Kidney (tissue), 14 donors: ENCODE measurements around the gene TM4SF20. TPM values are rescaled to one million over a fixed set of nuclear protein-coding genes. Genes with fewer than 3 reads are reported as not detected.

ENCODE experiments used
- DNase-seq, 5 donors: peaks; one replicate each; pipeline ENCODE4 v3.0.0-alpha.2; 2013 to 2020
- FAIRE-seq: peaks from 2 replicates; lab custom pipeline; 2012; peaks lifted over from hg19 to GRCh38; lab: Jason Lieb, UNC
- H3K27ac ChIP-seq, 2 donors: one replicate each; pipeline ENCODE4 v1.7.0; 2013; ENCODE audit warnings: low read depth in 2 of 2, low read length in 2 of 2, inconsistent platforms in 1 of 2
- H3K27me3 ChIP-seq: one replicate; pipeline ENCODE4 v1.7.1; 2013; ENCODE audit warnings: low read length, inconsistent platforms; ENCODE audit not compliant: control insufficient read depth, insufficient read depth
- H3K36me3 ChIP-seq, 3 donors: one replicate each; pipeline versions ENCODE4 v1.7.0 to v1.7.1; 2013; ENCODE audit warnings: low read length in 3 of 3, control low read depth in 1 of 3, inconsistent platforms in 1 of 3; ENCODE audit not compliant: insufficient read depth in 3 of 3, control insufficient read depth in 2 of 3
- H3K4me1 ChIP-seq, 3 donors: one replicate each; pipeline versions ENCODE4 v1.7.0 to v1.7.1; 2013; ENCODE audit warnings: low read length in 3 of 3, inconsistent platforms in 1 of 3, low read depth in 1 of 3; ENCODE audit not compliant: control insufficient read depth in 2 of 3, insufficient read depth in 2 of 3
- H3K4me3 ChIP-seq, 3 donors: one replicate each; pipeline versions ENCODE4 v1.7.0 to v1.8.1; 2013; ENCODE audit warnings: low read length in 3 of 3, control low read depth in 1 of 3, inconsistent platforms in 1 of 3
- H3K9ac ChIP-seq, 3 donors: one replicate each; pipeline versions ENCODE4 v1.7.0 to v1.7.1; 2013; ENCODE audit warnings: low read length in 3 of 3, control low read depth in 1 of 3, inconsistent platforms in 1 of 3
- H3K9me3 ChIP-seq, 3 donors: one replicate each; pipeline versions ENCODE4 v1.7.0 to v1.7.1; 2013; ENCODE audit warnings: low read length in 3 of 3, control low read depth in 1 of 3, inconsistent platforms in 1 of 3; ENCODE audit not compliant: control insufficient read depth in 2 of 3, insufficient read depth in 1 of 3
- CTCF ChIP-seq: IDR thresholded peaks from 3 replicates; pipeline ENCODE4 v1.5.1; 2012; ENCODE audit warnings: mild to moderate bottlenecking, moderate library complexity, borderline replicate concordance; ENCODE audit not compliant: insufficient read depth; ENCODE audit errors: extremely low read depth
- intact Hi-C: fragments of 100-400 bp; cut with DNase I; formaldehyde crosslinking; loops from one replicate; pipeline ENCODE4 v1.11.1; 2022
- polyA plus RNA-seq: library from polyadenylated mRNA; stranded (reverse); fragments of 350-450 nt; fragmentation: Illumina TruSeq; extraction: RNeasy Lipid Tissue Mini Kit (QIAGEN cat#74804); gene quantifications from one replicate; pipeline ENCODE4 v1.2.3, GENCODE V29; 2014; ENCODE audit warnings: low read depth, low replicate concordance; ENCODE audit not compliant: insufficient read depth
- total RNA-seq: library from RNA; stranded (reverse); fragmentation: NEBNext Ultra II Directional; extraction: Animal tissue kit (Norgen Biotek cat#: 25700); gene quantifications from one replicate; pipeline ENCODE4 v1.2.1, GENCODE V29; 2021
- donor health status: control.
- donor health status: control.
- donor health status: control.
- donor health status: control.
- donor health status: control.
- donor health status: DM: yes; HTN: yes; CAD: no.
- donor health status: Normal renal cell carcinoma (clear cell type).

Gene TM4SF20
- total and polyA plus RNA-seq, 2 donors from 2014 or later, result not detected

GRCh38 chr2:227374158-227374557 is 4.9 kb downstream of the TM4SF20 start:
- Histone ChIP-seq H3K9me3 (no peaks in the 10 kb centered on the region), H3K4me1 (no peaks in the 10 kb centered on the region), H3K4me3 (no peak overlapping the region), H3K27ac (no peak overlapping the region), H3K27me3 (no peaks in the 10 kb centered on the region), H3K36me3 (no peaks in the 10 kb centered on the region), H3K9ac (no peak overlapping the region)
- intact Hi-C loops, result no loop called here
- FAIRE-seq (no peak), DNase-seq (no peak)
- no peak for TF ChIP-seq CTCF

GRCh38 chr2:227373389-227373788 is 5.7 kb downstream of the TM4SF20 start:
- intact Hi-C loops, result no loop called here
- FAIRE-seq, result no peak
- Histone ChIP-seq H3K4me3 (no peak overlapping the region), H3K9ac (no peak overlapping the region), H3K27me3 (no peaks in the 10 kb centered on the region), H3K4me1 (no peaks in the 10 kb centered on the region), H3K27ac (no peak overlapping the region), H3K36me3 (no peaks in the 10 kb centered on the region), H3K9me3 (no peaks in the 10 kb centered on the region)
- TF ChIP-seq CTCF, result no peak
- DNase-seq, result no peak

GRCh38 chr2:227370791-227371312 is 8.3 kb downstream of the TM4SF20 start:
- no peak for FAIRE-seq
- H3K4me3 ChIP-seq, result no peak overlapping the region
- no peaks in the 10 kb centered on the region for H3K27me3 ChIP-seq
- no peak for TF ChIP-seq CTCF
- intact Hi-C loops, result no loop called here
- H3K4me1 ChIP-seq, result no peaks in the 10 kb centered on the region
- no peaks in the 10 kb centered on the region for H3K36me3 ChIP-seq
- no peak overlapping the region for H3K27ac ChIP-seq
- H3K9me3 ChIP-seq, result no peaks in the 10 kb centered on the region
- DNase-seq, result no peak
- H3K9ac ChIP-seq, result no peak overlapping the region

- H3K27ac ChIP-seq, result no peak overlapping the region
- no peaks in the 10 kb centered on the region for H3K4me1 ChIP-seq
- intact Hi-C loops, result no loop called here
- no peak overlapping the region for H3K4me3 ChIP-seq
- no peaks in the 10 kb centered on the region for H3K9me3 ChIP-seq
- no peaks in the 10 kb centered on the region for H3K27me3 ChIP-seq
- no peaks in the 10 kb centered on the region for H3K36me3 ChIP-seq
- FAIRE-seq (no peak), DNase-seq (no peak)
- TF ChIP-seq CTCF, result no peak
- H3K9ac ChIP-seq, result no peak overlapping the region
Measured at GRCh38 chr2:227370092-227370491, 9.0 kb downstream of the TM4SF20 start.
